HEK293 (cell line): Measurements from ENCODE around the gene MISFA.
A peak's percentile ranks its signal among the peaks of the same experiment; 100 is the strongest.

Source experiments
- BCL11B ChIP-seq: fragments of 450-650 bp; formaldehyde crosslinking; IDR thresholded peaks from 2 replicates; pipeline ENCODE4 v1.5.1; 2016; ENCODE audit warnings: low read depth, missing biosample characterization, missing genetic modification characterization
- HOXA7 ChIP-seq: sonication (generic); formaldehyde crosslinking; IDR thresholded peaks from 2 replicates; pipeline ENCODE4 v1.8.1; 2022; ENCODE audit warnings: missing genetic modification reagents, borderline replicate concordance
- KLF10 ChIP-seq: fragments of 450-650 bp; IDR thresholded peaks from 2 replicates; pipeline ENCODE4 v1.5.1; 2018; ENCODE audit warnings: missing biosample characterization, mild to moderate bottlenecking, missing genetic modification characterization
- RBAK ChIP-seq: fragments of 450-650 bp; formaldehyde crosslinking; IDR thresholded peaks from 2 replicates; pipeline ENCODE4 v1.5.1; 2016; ENCODE audit warnings: missing biosample characterization, missing genetic modification characterization
- SETDB1 ChIP-seq: IDR thresholded peaks from one replicate; pipeline ENCODE4 v1.6.1; 2017; ENCODE audit warnings: mild to moderate bottlenecking, low read length, moderate library complexity, mixed read lengths; ENCODE audit not compliant: insufficient read length
- SP7 ChIP-seq: fragments of 450-650 bp; formaldehyde crosslinking; IDR thresholded peaks from 2 replicates; pipeline ENCODE4 v1.5.1; 2016; ENCODE audit warnings: missing biosample characterization, missing genetic modification characterization
- ZFP69B ChIP-seq: fragments of 450-650 bp; formaldehyde crosslinking; IDR thresholded peaks from 2 replicates; pipeline ENCODE4 v1.5.1; 2016; ENCODE audit warnings: missing biosample characterization, missing genetic modification characterization
- ZNF121 ChIP-seq: fragments of 450-650 bp; formaldehyde crosslinking; IDR thresholded peaks from 2 replicates; pipeline ENCODE4 v1.5.1; 2016; ENCODE audit warnings: missing biosample characterization, missing genetic modification characterization
- ZNF157 ChIP-seq: fragments of 450-650 bp; formaldehyde crosslinking; IDR thresholded peaks from 2 replicates; pipeline ENCODE4 v1.5.1; 2016; ENCODE audit warnings: missing biosample characterization, missing genetic modification characterization
- ZNF16 ChIP-seq: fragments of 450-650 bp; formaldehyde crosslinking; IDR thresholded peaks from 2 replicates; pipeline ENCODE4 v1.5.1; 2016; ENCODE audit warnings: low read depth, missing biosample characterization, missing genetic modification characterization
- ZNF19 ChIP-seq: fragments of 450-650 bp; formaldehyde crosslinking; IDR thresholded peaks from 2 replicates; pipeline ENCODE4; 2016; ENCODE audit warnings: missing biosample characterization, missing genetic modification characterization, low read depth
- ZNF223 ChIP-seq: fragments of 450-650 bp; formaldehyde crosslinking; IDR thresholded peaks from 2 replicates; pipeline ENCODE4 v1.5.1; 2016; ENCODE audit warnings: missing biosample characterization, missing genetic modification characterization
- ZNF24 ChIP-seq: fragments of 450-650 bp; formaldehyde crosslinking; IDR thresholded peaks from 2 replicates; pipeline ENCODE4 v1.5.1; 2016; ENCODE audit warnings: missing biosample characterization, missing genetic modification characterization
- ZNF292 ChIP-seq: fragments of 450-650 bp; formaldehyde crosslinking; IDR thresholded peaks from 2 replicates; pipeline ENCODE4 v1.5.1; 2016; ENCODE audit warnings: low read depth, missing biosample characterization, missing genetic modification characterization, borderline replicate concordance
- ZNF366 ChIP-seq: fragments of 450-650 bp; formaldehyde crosslinking; conservative IDR thresholded peaks from 2 replicates; pipeline ENCODE4 v1.5.1; 2016; ENCODE audit warnings: missing biosample characterization, missing genetic modification characterization
- ZNF37A ChIP-seq: fragments of 450-650 bp; IDR thresholded peaks from 2 replicates; pipeline ENCODE4 v1.5.1; 2018; ENCODE audit warnings: missing biosample characterization, missing genetic modification characterization
- ZNF404 ChIP-seq: fragments of 450-650 bp; formaldehyde crosslinking; IDR thresholded peaks from 2 replicates; pipeline ENCODE4 v1.5.1; 2017; ENCODE audit warnings: missing biosample characterization, missing genetic modification characterization
- ZNF514 ChIP-seq: fragments of 450-650 bp; formaldehyde crosslinking; IDR thresholded peaks from 2 replicates; pipeline ENCODE4 v1.5.1; 2016; ENCODE audit warnings: missing biosample characterization, missing genetic modification characterization
- ZNF521 ChIP-seq: fragments of 450-650 bp; formaldehyde crosslinking; IDR thresholded peaks from 2 replicates; pipeline ENCODE4 v1.5.1; 2017; ENCODE audit warnings: missing biosample characterization, mild to moderate bottlenecking, missing genetic modification characterization
- ZNF654 ChIP-seq: fragments of 450-650 bp; formaldehyde crosslinking; IDR thresholded peaks from 2 replicates; pipeline ENCODE4 v1.5.1; 2016; ENCODE audit warnings: low read depth, missing biosample characterization, missing genetic modification characterization
- ZXDB ChIP-seq: fragments of 450-650 bp; formaldehyde crosslinking; IDR thresholded peaks from 2 replicates; pipeline ENCODE4 v1.5.1; 2016; ENCODE audit warnings: missing biosample characterization, missing genetic modification characterization
- TF ChIP-seq, protein P1 (sequence below): fragments of 450-650 bp; IDR thresholded peaks from 2 replicates; pipeline ENCODE4 v1.5.1; 2018; ENCODE audit warnings: missing biosample characterization, missing genetic modification characterization
- TF ChIP-seq, protein P2 (sequence below): fragments of 450-650 bp; formaldehyde crosslinking; IDR thresholded peaks from 2 replicates; pipeline ENCODE4 v1.5.1; 2016; ENCODE audit warnings: missing biosample characterization, missing genetic modification characterization
- TF ChIP-seq, protein P3 (sequence below): fragments of 450-650 bp; formaldehyde crosslinking; IDR thresholded peaks from 2 replicates; pipeline ENCODE4 v1.5.1; 2017; ENCODE audit warnings: missing biosample characterization, missing genetic modification characterization
- TF ChIP-seq, protein P4 (sequence below): fragments of 450-650 bp; formaldehyde crosslinking; IDR thresholded peaks from 2 replicates; pipeline ENCODE4 v1.5.1; 2016; ENCODE audit warnings: missing biosample characterization, missing genetic modification characterization
- TF ChIP-seq, protein P5 (sequence below): fragments of 450-650 bp; formaldehyde crosslinking; IDR thresholded peaks from 2 replicates; pipeline ENCODE4 v1.5.1; 2016; ENCODE audit warnings: missing biosample characterization, missing genetic modification characterization
- TF ChIP-seq, protein P6 (sequence below): fragments of 450-650 bp; formaldehyde crosslinking; IDR thresholded peaks from 2 replicates; pipeline ENCODE4 v1.5.1; 2016; ENCODE audit warnings: missing biosample characterization, missing genetic modification characterization

MISFA gene

DNA sequence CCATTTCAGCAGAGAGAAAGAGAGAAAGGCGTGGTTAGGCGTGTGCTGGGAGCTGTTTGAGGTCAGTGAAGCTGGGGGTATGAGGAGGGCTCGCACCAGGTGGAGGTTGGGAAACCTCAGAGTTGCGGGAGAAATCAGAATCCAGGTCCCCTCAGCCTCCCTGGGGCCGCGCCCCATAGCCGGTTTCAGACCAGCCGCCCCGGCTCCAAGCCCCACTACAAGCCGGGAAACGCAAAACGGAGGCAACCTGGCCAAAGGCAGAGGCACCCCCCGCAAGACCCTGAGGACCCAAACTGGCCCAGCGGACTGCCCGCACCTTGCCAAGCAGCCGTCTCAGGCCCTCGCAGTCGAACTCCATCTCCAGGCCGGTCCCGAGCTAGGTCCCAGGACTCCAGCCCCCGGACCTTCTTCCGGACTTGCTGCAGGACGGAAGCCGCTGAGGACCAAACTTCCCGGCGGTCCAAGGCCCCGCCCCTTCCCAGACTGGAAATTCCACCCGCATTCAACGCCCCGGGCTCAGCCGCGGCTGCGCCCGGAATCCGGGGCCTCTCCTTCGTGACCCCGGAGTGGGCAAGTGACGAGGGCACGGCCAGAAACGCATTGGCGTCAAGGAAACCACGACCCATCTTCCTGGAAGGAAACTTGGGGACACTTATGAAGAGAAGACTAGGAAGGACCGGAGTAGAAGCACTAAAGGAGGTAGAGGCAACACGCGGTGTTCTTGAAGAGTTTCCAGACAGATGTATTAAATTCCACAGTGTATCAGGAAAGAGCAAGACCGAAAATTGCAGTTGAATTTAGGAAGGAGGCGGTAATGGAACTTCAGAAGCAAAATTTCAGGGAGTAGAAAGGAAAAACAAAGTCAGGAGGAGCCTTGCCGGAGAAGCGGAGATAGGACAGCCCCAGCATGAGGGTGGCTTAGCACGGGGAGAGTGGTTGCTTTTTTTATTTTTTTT, 11.0 kb upstream of the MISFA start, which contains the start of gene UEVLD (continued):
- TF ChIP-seq ZNF404 (no peak), ZXDB (peak; percentile 70), BCL11B (tag by site-specific recombination) (peak; percentile 72; the same call in 1 of the 2 replicates), KLF10 (0 out of 2 replicates have a peak, but pooled peaks have one; percentile 57), ZNF223 (tag by site-specific recombination) (no peak), ZNF24 (tag by site-specific recombination) (no peak; the same call in 1 of the 2 replicates), HOXA7 (CRISPR knock-in tag) (no peak), ZNF654 (no peak), ZNF19 (tag by site-specific recombination) (no peak), ZNF16 (tag by site-specific recombination) (no peak), ZNF366 (no peak), SETDB1 (no peak), SP7 (tag by site-specific recombination) (peak; percentile 51), ZNF157 (tag by site-specific recombination) (no peak), ZNF514 (tag by site-specific recombination) (no peak), ZFP69B (peak; percentile 47; the same call in 1 of the 2 replicates), ZNF292 (tag by site-specific recombination) (no peak), ZNF121 (no peak), ZNF37A (tag by site-specific recombination) (no peak), RBAK (tag by site-specific recombination) (no peak), ZNF521 (no peak)
- TF ChIP-seq, protein P1, sequence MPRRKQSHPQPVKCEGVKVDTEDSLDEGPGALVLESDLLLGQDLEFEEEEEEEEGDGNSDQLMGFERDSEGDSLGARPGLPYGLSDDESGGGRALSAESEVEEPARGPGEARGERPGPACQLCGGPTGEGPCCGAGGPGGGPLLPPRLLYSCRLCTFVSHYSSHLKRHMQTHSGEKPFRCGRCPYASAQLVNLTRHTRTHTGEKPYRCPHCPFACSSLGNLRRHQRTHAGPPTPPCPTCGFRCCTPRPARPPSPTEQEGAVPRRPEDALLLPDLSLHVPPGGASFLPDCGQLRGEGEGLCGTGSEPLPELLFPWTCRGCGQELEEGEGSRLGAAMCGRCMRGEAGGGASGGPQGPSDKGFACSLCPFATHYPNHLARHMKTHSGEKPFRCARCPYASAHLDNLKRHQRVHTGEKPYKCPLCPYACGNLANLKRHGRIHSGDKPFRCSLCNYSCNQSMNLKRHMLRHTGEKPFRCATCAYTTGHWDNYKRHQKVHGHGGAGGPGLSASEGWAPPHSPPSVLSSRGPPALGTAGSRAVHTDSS (tag by site-specific recombination): no peak
- TF ChIP-seq, protein P2, sequence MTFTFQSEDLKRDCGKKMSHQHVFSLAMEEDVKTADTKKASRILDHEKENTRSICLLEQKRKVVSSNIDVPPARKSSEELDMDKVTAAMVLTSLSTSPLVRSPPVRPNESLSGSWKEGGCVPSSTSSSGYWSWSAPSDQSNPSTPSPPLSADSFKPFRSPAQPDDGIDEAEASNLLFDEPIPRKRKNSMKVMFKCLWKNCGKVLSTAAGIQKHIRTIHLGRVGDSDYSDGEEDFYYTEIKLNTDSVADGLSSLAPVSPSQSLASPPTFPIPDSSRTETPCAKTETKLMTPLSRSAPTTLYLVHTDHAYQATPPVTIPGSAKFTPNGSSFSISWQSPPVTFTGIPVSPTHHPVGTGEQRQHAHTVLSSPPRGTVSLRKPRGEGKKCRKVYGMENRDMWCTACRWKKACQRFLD: no peak
- TF ChIP-seq, protein P3, sequence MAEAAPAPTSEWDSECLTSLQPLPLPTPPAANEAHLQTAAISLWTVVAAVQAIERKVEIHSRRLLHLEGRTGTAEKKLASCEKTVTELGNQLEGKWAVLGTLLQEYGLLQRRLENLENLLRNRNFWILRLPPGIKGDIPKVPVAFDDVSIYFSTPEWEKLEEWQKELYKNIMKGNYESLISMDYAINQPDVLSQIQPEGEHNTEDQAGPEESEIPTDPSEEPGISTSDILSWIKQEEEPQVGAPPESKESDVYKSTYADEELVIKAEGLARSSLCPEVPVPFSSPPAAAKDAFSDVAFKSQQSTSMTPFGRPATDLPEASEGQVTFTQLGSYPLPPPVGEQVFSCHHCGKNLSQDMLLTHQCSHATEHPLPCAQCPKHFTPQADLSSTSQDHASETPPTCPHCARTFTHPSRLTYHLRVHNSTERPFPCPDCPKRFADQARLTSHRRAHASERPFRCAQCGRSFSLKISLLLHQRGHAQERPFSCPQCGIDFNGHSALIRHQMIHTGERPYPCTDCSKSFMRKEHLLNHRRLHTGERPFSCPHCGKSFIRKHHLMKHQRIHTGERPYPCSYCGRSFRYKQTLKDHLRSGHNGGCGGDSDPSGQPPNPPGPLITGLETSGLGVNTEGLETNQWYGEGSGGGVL (tag by site-specific recombination): no peak
- TF ChIP-seq, protein P4, sequence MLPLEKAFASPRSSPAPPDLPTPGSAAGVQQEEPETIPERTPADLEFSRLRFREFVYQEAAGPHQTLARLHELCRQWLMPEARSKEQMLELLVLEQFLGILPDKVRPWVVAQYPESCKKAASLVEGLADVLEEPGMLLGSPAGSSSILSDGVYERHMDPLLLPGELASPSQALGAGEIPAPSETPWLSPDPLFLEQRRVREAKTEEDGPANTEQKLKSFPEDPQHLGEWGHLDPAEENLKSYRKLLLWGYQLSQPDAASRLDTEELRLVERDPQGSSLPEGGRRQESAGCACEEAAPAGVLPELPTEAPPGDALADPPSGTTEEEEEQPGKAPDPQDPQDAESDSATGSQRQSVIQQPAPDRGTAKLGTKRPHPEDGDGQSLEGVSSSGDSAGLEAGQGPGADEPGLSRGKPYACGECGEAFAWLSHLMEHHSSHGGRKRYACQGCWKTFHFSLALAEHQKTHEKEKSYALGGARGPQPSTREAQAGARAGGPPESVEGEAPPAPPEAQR (tag by site-specific recombination): no peak
- TF ChIP-seq, protein P5, sequence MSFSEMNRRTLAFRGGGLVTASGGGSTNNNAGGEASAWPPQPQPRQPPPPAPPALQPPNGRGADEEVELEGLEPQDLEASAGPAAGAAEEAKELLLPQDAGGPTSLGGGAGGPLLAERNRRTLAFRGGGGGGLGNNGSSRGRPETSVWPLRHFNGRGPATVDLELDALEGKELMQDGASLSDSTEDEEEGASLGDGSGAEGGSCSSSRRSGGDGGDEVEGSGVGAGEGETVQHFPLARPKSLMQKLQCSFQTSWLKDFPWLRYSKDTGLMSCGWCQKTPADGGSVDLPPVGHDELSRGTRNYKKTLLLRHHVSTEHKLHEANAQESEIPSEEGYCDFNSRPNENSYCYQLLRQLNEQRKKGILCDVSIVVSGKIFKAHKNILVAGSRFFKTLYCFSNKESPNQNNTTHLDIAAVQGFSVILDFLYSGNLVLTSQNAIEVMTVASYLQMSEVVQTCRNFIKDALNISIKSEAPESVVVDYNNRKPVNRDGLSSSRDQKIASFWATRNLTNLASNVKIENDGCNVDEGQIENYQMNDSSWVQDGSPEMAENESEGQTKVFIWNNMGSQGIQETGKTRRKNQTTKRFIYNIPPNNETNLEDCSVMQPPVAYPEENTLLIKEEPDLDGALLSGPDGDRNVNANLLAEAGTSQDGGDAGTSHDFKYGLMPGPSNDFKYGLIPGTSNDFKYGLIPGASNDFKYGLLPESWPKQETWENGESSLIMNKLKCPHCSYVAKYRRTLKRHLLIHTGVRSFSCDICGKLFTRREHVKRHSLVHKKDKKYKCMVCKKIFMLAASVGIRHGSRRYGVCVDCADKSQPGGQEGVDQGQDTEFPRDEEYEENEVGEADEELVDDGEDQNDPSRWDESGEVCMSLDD: 0 out of 2 replicates have a peak, but pooled peaks have one; percentile 40
- TF ChIP-seq, protein P6, sequence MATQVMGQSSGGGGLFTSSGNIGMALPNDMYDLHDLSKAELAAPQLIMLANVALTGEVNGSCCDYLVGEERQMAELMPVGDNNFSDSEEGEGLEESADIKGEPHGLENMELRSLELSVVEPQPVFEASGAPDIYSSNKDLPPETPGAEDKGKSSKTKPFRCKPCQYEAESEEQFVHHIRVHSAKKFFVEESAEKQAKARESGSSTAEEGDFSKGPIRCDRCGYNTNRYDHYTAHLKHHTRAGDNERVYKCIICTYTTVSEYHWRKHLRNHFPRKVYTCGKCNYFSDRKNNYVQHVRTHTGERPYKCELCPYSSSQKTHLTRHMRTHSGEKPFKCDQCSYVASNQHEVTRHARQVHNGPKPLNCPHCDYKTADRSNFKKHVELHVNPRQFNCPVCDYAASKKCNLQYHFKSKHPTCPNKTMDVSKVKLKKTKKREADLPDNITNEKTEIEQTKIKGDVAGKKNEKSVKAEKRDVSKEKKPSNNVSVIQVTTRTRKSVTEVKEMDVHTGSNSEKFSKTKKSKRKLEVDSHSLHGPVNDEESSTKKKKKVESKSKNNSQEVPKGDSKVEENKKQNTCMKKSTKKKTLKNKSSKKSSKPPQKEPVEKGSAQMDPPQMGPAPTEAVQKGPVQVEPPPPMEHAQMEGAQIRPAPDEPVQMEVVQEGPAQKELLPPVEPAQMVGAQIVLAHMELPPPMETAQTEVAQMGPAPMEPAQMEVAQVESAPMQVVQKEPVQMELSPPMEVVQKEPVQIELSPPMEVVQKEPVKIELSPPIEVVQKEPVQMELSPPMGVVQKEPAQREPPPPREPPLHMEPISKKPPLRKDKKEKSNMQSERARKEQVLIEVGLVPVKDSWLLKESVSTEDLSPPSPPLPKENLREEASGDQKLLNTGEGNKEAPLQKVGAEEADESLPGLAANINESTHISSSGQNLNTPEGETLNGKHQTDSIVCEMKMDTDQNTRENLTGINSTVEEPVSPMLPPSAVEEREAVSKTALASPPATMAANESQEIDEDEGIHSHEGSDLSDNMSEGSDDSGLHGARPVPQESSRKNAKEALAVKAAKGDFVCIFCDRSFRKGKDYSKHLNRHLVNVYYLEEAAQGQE (tag by site-specific recombination): no peak
